NCI-H446 treated with DMSO at 0.1 percent for 48 hours (cell line): ENCODE results near the gene F5.
"Not testable (repeated sequence)": the region's sequence is repeated elsewhere in the genome, so short reads cannot be mapped to it uniquely, and the experiment has no call there.

ENCODE experiments used
- DNase-seq: peaks from one replicate; lab custom pipeline; 2025; lab: John Stamatoyannopoulos, UW

The F5 gene

GRCh38 chr1:169508432-169509338 is 77.6 kb downstream of the F5 start:
- DNase-seq, result no peak

- DNase-seq, result no peak
Measured at GRCh38 chr1:169507413-169507812, 78.9 kb downstream of the F5 start.

- not testable (repeated sequence) for DNase-seq
Measured at GRCh38 chr1:169503601-169504000, 82.7 kb downstream of the F5 start.

- no peak for DNase-seq
Measured at GRCh38 chr1:169499807-169500206, 86.5 kb downstream of the F5 start.

GRCh38 chr1:169497317-169497716 is 89.0 kb downstream of the F5 start:
- no peak for DNase-seq

- no peak for DNase-seq
Measured at GRCh38 chr1:169495916-169496315, 90.4 kb downstream of the F5 start.

- no peak for DNase-seq
Measured at GRCh38 chr1:169495046-169495775, 91.1 kb downstream of the F5 start.

GRCh38 chr1:169494343-169494742 is 91.9 kb downstream of the F5 start:
- no peak for DNase-seq

- no peak for DNase-seq
Measured at GRCh38 chr1:169493251-169493650, 93.0 kb downstream of the F5 start.

GRCh38 chr1:169491845-169492281 is 94.4 kb downstream of the F5 start:
- DNase-seq, result no peak

GRCh38 chr1:169488157-169488556 is 98.1 kb downstream of the F5 start:
- DNase-seq, result no peak

GRCh38 chr1:169487561-169487960 is 98.7 kb downstream of the F5 start:
- no peak for DNase-seq

GRCh38 chr1:169487133-169487532 is 99.1 kb downstream of the F5 start:
- no peak for DNase-seq

- DNase-seq, result no peak
Measured at GRCh38 chr1:169486281-169487051, 99.8 kb downstream of the F5 start.

GRCh38 chr1:169485431-169486280 is 100.6 kb downstream of the F5 start, which contains the start of gene SLC19A2:
TSS of gene SLC19A2 (minus strand) at chr1:169485944. CDS start at chr1:169485766, 178 bp downstream.
- DNase-seq, result peak; percentile 99

- no peak for DNase-seq
Measured at GRCh38 chr1:169484683-169485430, 101.4 kb downstream of the F5 start.

- no peak for DNase-seq
Measured at GRCh38 chr1:169484101-169484500, 102.2 kb downstream of the F5 start.

- DNase-seq, result no peak
Measured at GRCh38 chr1:169483500-169483966, 102.7 kb downstream of the F5 start.

GRCh38 chr1:169479363-169480066 is 106.8 kb downstream of the F5 start:
- DNase-seq, result no peak
